ENCODE data around the gene EGFL7. TPM values are rescaled to one million over a fixed set of nuclear protein-coding genes. Genes with fewer than 3 reads are reported as not detected.

The EGFL7 gene
- total RNA-seq, 3 donors from 2014 or later (not counting 1 experiment from before 2014, with no cell fraction given): 0.28 to 0.47 (median 0.29) TPM

DNA sequence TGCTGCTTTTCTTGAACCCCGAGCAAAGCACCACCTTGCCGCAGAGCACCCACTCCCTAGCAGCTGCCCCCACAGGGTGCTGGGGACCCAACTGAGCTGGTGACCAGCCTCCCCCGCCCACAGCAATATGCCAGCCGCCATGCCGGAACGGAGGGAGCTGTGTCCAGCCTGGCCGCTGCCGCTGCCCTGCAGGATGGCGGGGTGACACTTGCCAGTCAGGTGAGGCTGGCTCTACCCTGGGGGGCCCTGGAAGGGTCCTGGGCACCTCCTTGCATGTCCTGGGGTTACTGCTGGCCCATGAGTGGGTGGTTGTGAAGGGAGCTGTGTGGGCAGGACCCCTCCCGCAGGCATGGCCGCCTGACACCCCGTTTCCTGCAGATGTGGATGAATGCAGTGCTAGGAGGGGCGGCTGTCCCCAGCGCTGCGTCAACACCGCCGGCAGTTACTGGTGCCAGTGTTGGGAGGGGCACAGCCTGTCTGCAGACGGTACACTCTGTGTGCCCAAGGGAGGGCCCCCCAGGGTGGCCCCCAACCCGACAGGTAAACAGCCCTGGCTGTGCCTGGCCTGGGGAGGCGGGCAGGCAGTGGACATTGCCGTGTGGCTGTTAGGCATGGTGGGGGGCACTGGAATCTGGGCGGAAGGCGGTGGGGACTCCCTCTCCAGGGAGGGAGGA, 7.2 kb downstream of the EGFL7 start:
- peaks cover 9% of the 10 kb centered on the region for H3K4me1 ChIP-seq (ENCODE audit: control insufficient read depth, insufficient read depth, low read length)
- no peaks in the 10 kb centered on the region for H3K36me3 ChIP-seq (ENCODE audit: control insufficient read depth, insufficient read depth, low read length)
- H3K4me1 Mint-ChIP-seq: peaks cover 0 to 9% of the 10 kb centered on the region in 2 donors
- H3K27me3 ChIP-seq (ENCODE audit: control insufficient read depth, insufficient read depth, low read length): peaks cover 10% of the 10 kb centered on the region
- no peaks in the 10 kb centered on the region for H3K9me3 Mint-ChIP-seq
- H3K27me3 Mint-ChIP-seq (ENCODE audit: low read depth in 2 of 2): peaks cover 0 to 5% of the 10 kb centered on the region in 2 donors
- no peak overlapping the region for H3K4me3 ChIP-seq (ENCODE audit: low read length)
- H3K36me3 Mint-ChIP-seq: no peaks in the 10 kb centered on the region
- no peak overlapping the region for H3K27ac ChIP-seq (ENCODE audit: low read length)
- WGBS (ENCODE audit: insufficient coverage): 64% methylated on average over 23 of the region's 23 CpGs
- no peak overlapping the region for H3K4me3 Mint-ChIP-seq
- DNase-seq: no peak
- H3K9me3 ChIP-seq (ENCODE audit: control insufficient read depth, insufficient read depth, low read length): no peaks in the 10 kb centered on the region
- ATAC-seq: no peak
- TF ChIP-seq, protein P1, sequence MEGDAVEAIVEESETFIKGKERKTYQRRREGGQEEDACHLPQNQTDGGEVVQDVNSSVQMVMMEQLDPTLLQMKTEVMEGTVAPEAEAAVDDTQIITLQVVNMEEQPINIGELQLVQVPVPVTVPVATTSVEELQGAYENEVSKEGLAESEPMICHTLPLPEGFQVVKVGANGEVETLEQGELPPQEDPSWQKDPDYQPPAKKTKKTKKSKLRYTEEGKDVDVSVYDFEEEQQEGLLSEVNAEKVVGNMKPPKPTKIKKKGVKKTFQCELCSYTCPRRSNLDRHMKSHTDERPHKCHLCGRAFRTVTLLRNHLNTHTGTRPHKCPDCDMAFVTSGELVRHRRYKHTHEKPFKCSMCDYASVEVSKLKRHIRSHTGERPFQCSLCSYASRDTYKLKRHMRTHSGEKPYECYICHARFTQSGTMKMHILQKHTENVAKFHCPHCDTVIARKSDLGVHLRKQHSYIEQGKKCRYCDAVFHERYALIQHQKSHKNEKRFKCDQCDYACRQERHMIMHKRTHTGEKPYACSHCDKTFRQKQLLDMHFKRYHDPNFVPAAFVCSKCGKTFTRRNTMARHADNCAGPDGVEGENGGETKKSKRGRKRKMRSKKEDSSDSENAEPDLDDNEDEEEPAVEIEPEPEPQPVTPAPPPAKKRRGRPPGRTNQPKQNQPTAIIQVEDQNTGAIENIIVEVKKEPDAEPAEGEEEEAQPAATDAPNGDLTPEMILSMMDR (IDR thresholded peaks at IDR 0.05): no peak
- intact Hi-C loops (cut with micrococcal nuclease): no loop called here
- H3K27ac Mint-ChIP-seq: no peak overlapping the region

DNA sequence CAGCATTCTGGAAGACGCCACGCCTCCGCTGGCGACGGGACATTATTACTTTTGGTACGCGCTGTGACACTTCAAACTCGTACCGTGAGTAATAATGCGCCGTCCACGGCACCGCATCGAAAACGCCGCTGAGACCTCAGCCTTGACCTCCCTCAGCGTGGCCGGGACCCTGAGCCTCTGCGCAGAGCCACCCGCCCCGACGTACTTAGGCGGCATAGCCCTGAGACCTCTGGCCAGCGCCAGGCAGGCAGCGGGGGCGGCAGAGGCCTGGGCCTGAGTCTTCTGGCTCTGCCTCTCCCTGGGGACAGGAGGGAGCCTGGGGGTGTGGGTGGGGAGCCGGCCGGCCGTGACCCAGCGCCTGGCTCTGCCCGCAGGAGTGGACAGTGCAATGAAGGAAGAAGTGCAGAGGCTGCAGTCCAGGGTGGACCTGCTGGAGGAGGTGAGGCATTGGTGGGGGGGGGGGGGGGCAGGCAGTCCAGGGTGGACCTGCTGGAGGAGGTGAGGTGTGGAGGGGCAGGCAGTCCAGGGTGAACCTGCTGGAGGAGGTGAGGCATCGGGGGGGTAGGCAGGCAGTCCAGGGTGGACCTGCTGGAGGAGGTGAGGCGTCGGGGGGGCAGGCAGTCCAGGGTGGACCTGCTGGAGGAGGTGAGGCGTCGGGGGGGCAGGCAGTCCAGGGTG, 8.0 kb downstream of the EGFL7 start:
- no peak overlapping the region for H3K4me3 Mint-ChIP-seq
- TF ChIP-seq, protein P1 (IDR thresholded peaks at IDR 0.05): no peak
- no peaks in the 10 kb centered on the region for H3K36me3 Mint-ChIP-seq
- H3K36me3 ChIP-seq (ENCODE audit: control insufficient read depth, insufficient read depth, low read length): no peaks in the 10 kb centered on the region
- H3K27ac Mint-ChIP-seq: no peak overlapping the region
- H3K27me3 Mint-ChIP-seq (ENCODE audit: low read depth in 2 of 2): peaks cover 0 to 3% of the 10 kb centered on the region in 2 donors
- no peaks in the 10 kb centered on the region for H3K9me3 ChIP-seq (ENCODE audit: control insufficient read depth, insufficient read depth, low read length)
- peaks cover 0 to 6% of the 10 kb centered on the region in 2 donors for H3K4me1 Mint-ChIP-seq
- peaks cover 7% of the 10 kb centered on the region for H3K27me3 ChIP-seq (ENCODE audit: control insufficient read depth, insufficient read depth, low read length)
- 86% methylated on average over 36 of the region's 36 CpGs for WGBS (ENCODE audit: insufficient coverage)
- no peak overlapping the region for H3K4me3 ChIP-seq (ENCODE audit: low read length)
- intact Hi-C loops (cut with micrococcal nuclease): no loop called here
- H3K4me1 ChIP-seq (ENCODE audit: control insufficient read depth, insufficient read depth, low read length): peaks cover 4% of the 10 kb centered on the region
- ATAC-seq (no peak), DNase-seq (no peak)
- no peaks in the 10 kb centered on the region for H3K9me3 Mint-ChIP-seq
- H3K27ac ChIP-seq (ENCODE audit: low read length): no peak overlapping the region

DNA sequence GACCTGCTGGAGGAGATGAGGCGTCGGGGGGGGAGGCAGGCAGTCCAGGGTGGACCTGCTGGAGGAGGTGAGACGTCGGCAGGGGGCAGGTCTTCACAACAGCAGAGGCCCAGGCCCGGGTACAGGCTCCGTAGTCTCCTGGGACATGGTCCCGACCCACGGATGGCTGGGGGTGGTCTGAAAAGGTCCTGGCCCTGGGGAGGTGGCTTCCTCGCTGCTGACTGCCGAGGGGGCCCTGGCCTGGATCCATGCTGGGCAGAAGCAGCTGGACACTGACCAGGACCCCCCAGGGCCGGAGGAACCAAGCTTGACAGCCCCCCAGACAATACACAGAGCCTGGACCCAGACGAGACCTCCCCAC, 8.5 kb downstream of the EGFL7 start:
- Histone ChIP-seq H3K27ac (ENCODE audit: low read length) (no peak overlapping the region), H3K27me3 (ENCODE audit: control insufficient read depth, insufficient read depth, low read length) (peaks cover 7% of the 10 kb centered on the region), H3K4me3 (ENCODE audit: low read length) (no peak overlapping the region), H3K36me3 (ENCODE audit: control insufficient read depth, insufficient read depth, low read length) (no peaks in the 10 kb centered on the region), H3K9me3 (ENCODE audit: control insufficient read depth, insufficient read depth, low read length) (no peaks in the 10 kb centered on the region), H3K4me1 (ENCODE audit: control insufficient read depth, insufficient read depth, low read length) (peaks cover 4% of the 10 kb centered on the region)
- WGBS (ENCODE audit: insufficient coverage): 83% methylated on average over 12 of the region's 12 CpGs
- Mint-ChIP-seq H3K36me3 (no peaks in the 10 kb centered on the region), H3K4me3 (no peak overlapping the region), H3K27ac (no peak overlapping the region), H3K4me1 (peaks cover 0 to 6% of the 10 kb centered on the region in 2 donors), H3K27me3 (ENCODE audit: low read depth in 2 of 2) (peaks cover 0 to 3% of the 10 kb centered on the region in 2 donors), H3K9me3 (no peaks in the 10 kb centered on the region)
- TF ChIP-seq, protein P1 (IDR thresholded peaks at IDR 0.05): no peak
- no peak for DNase-seq
- no peak for ATAC-seq
- intact Hi-C loops (cut with micrococcal nuclease): no loop called here
